GM18498 (cell line): ENCODE results near the gene SPRYD3.
"Not testable (repeated sequence)": the region's sequence is repeated elsewhere in the genome, so short reads cannot be mapped to it uniquely, and the experiment has no call there.

Experiments
- ATAC-seq: cut with Tn5 transposase; IDR thresholded peaks from one replicate; pipeline ENCODE4 v1.9.1; 2021; ENCODE audit warnings: mild to moderate bottlenecking, moderate library complexity; ENCODE audit not compliant: unreplicated experiment

Gene SPRYD3

DNA sequence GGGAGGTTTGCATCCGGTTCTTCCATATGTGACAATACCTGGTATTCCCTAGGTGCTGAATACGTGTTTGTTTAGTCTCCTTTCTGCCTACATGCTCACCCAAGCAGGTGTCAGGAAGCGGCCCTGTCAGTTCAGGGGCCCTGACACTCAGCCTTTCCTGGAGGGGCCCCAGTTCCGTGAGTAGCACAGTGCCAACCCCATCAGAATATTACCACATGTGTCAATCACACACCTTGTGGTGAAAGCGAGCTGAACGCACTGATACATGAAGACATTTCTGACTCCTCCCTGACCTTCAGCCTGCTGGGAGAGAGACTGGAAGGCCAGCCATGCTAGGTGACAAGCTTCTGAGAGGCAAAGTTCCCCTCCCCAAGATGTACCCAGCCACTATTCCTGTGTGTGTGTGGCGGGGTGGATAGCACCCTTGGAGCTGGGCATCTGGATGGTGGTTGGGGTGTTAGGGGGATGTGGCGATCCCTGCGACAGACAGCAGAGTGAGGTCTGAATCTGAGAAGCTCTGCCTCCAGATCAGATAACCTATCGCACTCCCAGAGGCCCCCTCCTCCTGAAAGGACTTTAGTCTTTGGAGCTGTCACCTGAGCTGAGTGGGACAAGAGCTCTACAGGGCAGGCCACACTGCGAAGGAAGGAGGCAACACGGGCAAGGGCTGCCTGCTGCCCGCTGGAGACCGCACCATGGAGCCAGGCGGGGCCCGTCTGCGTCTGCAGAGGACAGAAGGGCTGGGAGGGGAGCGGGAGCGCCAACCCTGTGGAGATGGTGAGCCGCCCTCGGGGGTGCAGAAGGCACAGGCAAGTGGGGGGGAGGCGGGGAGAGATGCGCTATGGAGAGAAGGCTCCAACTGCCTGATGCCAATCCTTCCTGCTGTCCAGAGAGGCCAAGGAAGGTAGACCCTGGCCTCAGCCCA, 24.0 kb upstream of the SPRYD3 start, which contains the start of gene SOAT2:
TSS of gene SOAT2 (plus strand) at position 604 of the 925 bp plus-strand sequence. CDS start at position 696, 92 bp downstream.
- ATAC-seq, result peak; percentile 60

DNA sequence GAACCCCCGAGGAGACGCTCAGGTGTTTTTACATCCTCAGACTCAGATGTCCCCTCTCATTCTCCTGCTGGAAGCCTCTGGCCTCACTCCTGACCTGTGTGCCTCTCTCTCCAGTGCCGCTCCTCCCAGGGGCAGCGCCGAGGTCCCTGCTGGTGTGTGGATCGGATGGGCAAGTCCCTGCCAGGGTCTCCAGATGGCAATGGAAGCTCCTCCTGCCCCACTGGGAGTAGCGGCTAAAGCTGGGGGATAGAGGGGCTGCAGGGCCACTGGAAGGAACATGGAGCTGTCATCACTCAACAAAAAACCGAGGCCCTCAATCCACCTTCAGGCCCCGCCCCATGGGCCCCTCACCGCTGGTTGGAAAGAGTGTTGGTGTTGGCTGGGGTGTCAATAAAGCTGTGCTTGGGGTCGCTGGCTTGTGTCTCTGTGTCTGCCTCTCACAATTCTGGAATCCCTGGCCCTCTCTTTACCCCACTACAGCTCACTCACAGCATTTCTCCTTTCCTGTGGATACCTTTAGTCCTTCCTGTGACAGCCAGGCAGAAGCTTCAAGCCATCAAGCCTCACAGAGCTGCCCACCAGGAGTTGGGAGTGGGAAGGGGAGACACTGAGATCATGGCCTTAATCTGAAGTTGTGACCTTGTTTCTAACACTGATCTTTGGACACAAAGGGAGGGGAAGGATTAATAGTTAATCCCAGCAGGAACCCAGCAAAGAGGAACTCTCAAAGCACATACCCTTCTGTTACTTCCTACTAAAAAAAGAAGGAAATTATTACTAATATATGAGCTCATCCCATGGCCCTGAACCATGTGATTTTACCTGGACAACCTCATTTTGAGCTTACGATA, 23.0 kb upstream of the SPRYD3 start:
- no peak for ATAC-seq

DNA sequence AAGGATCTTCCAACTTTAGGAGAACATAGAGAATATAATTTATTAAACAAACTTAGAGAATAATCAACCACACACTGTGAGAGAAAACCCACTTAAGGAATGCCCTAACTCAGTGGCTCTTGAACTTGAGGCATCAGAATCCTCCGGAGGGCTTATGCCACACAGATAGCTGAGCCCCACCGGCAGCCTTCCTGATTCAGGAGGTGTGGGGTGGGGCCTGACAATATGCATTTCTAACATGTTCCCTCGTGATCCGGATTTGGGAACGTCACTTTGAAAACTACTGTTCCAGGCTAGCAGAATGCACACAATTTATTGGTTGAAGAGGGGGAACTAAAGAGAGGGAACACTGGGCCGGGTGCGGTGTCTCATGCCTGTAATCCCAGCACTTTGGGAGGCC, 22.1 kb upstream of the SPRYD3 start:
- ATAC-seq, result no peak

DNA sequence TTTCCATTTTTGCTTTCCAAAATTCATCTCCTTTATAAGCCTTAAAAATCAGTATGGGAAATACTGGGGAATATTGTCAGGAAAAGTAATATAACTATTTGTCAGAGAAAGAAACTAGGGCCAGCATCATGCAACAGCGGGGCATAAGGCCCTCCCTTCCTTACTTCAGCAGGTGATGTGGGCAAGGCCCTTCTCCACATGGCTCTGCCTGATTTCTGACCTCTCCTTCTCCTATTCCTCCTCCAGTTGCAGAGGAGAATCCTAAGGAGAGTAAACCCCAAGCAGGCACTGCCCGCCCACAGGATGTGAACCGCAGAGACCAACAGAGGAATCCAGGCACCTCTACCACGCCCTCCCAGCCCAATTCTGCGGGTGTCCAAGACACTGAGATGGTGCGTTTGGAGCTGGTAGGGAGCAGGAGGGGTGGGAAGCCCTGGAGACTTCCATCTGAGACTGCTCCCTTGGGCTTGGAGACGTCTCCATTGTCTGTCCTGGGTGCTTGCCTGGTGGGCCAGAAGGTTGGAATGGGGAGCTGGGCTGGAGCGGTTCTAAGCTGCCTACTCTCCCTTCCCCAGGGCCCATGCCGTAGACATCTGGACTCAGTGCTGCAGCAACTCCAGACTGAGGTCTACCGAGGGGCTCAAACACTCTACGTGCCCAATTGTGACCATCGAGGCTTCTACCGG, 21.4 kb upstream of the SPRYD3 start:
- no peak for ATAC-seq

DNA sequence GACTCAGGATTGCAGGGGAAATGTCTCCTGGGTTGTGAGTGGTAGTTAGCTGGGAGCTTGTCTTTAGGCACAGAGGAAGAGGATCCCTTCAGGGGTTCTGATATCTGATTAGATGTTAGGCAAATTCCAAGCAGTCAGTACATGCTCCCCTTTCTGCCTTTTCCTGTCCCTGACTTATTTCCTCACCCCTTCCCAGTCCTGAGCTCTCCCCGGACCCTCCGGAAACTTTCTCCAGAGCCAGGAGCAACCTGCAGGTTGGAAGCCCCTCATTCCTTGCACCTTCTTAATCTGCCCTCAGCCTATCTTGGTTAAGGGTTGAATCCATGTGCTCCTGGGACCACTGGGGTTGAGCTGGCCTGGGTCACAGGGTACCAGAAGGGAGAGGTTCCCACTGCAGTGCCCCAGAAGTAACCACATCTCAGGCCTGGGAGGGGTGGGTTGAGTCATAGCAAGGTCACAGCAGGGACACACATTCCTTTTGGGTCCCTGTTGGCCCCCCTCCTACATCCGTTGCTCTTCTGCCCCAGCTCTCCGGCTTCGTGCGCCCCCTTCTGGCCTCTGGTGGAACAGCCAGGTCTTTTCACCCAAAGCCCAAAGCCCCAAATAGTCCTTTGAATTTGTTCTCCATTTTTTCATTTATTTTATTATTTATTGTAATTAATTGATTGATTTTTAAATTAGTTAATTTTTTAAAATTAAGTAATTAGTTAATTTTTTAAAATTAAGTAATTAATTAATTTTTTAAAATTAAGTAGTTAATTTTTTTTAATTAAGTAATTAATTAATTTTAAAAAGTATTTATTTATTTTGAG, 20.1 kb upstream of the SPRYD3 start:
- no peak for ATAC-seq

DNA sequence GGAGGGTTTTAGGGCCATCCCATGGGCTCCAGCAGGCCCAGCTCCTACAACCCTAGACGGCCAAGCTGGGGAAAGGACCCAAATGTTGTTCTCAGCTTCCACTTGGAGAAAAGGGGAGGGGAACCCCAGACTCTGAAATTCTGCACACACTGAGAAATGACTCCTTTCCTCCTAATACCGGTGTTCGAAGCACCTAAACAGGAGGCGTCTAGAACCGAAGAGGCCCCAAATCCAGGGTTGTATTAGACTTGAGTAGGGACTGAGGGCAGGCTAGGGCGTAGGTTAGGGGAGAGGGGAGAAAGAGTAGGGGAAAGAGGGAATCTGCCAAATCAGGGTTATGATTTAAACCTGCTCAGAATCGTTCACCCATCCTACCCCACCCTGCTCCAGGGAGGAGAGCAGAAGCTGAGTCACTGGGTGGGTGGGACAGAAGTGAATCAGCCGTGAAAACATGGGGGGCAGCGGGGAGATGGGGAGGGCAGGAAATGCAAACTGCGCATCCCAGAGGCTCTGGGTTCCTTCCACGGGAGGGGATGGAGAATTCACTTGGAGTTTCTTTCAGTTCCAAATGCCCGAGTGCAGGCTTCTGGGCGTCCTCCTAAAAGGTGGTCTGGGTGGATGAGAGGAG, 19.3 kb upstream of the SPRYD3 start:
- ATAC-seq, result peak; percentile 7

DNA sequence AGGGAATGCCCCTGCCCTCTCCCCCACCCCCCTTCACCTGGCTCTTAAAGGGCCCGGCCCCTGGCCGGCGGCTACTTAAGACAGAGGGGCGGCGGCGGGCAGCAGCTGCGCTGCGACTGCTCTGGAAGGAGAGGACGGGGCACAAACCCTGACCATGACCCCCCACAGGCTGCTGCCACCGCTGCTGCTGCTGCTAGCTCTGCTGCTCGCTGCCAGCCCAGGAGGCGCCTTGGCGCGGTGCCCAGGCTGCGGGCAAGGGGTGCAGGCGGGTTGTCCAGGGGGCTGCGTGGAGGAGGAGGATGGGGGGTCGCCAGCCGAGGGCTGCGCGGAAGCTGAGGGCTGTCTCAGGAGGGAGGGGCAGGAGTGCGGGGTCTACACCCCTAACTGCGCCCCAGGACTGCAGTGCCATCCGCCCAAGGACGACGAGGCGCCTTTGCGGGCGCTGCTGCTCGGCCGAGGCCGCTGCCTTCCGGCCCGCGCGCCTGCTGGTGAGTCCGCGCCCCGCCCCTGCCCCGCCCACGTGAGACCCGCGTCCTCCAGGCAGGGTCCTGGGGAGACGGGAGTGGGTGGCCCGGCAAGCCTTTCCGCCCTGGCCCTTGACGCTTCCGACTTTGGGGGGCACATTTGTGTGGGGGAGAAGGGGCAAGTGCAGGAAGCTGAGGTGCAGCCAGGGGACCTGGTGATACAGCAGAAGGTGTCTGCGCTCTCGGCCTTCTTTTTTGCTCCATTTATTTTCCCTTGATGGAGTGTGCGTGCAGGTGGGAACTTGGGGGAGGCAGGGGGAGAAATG, 18.6 kb upstream of the SPRYD3 start, which contains the start of gene IGFBP6:
TSS of gene IGFBP6 (plus strand) at position 104 of the 790 bp plus-strand sequence. CDS start at position 155, 51 bp downstream.
- ATAC-seq, result peak; percentile 55

DNA sequence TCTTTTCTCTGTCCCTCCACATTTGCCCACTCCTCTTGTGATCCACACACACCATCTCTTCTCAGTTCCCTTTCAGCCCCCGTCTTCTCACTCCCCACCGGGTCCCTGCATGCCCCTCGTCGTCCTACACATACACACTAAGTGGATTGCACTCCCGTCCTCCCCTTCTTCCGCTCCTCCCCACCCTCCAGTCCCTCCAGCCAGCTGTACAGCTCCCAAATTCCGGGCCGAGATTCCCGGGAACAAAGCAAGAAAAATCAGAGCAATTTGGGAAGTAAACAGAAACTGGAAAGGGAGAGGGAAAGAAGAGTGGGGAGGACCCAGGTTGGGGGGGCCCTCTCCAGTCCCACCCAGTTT, 18.0 kb upstream of the SPRYD3 start:
- ATAC-seq, result no peak

DNA sequence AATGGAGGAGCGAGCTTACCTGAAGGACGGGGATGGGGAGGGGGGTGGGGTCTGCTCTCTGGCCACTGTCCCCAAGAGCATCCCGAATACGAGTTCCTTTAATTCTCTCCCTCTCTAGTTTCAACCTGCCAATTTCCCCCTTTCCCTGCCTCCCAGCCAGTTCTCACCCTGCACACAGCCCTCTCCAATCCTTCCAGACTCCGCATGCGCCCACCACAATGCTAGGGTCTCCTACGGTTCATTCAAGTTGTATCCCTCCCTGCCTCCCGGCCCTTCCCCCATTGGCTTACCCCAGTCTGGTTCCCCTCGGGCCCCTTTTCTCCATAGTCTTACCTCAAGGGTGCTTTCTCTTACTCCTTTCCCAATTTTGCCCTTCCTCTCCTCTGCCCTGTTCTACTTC, 17.6 kb upstream of the SPRYD3 start:
- no peak for ATAC-seq

DNA sequence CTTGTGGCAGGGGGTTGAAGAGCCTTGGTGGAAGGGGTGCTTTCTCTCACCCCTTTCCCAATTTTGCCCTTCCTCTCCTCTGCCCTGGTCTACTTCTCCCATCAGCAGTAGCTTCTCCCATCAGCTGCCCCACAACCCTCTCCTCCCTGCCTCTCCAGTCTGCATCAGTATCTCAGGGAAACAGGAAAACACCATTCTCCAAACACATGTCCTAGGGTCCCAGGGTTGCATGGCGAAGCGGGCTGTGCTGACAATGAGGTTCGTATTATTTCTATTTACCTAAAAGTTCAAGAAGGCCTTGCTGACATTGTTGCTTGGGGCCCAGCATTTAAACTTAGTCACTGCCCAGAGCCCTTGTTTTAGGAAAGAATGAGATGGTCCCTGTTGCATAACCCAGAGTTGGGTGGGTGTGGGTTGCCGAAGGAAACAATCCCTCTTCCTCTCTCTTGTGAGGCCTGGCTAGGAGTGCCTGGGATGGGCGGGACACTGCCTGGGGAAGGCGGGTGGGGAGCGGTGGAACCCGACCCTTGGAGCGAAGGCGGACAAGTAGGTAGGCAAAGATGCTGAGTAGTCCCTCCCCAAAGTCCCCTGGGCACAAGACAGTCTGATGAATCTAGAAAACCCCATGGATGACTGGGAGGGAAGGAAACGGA, 17.0 kb upstream of the SPRYD3 start:
- no peak for ATAC-seq

DNA sequence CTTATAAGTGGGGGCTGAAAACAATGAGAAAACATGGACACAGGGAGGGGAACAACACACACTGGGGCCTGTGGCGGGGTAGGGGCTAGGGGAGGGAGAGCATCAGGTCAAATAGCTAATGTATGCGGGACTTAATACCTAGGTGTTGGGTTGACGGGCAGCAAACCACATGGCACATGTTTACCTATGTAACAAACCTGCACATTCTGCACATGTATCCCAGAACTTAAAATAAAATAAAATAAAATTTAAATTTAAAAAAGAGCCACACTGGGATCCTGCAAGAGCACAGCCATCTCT, 16.4 kb upstream of the SPRYD3 start:
- ATAC-seq, result not testable (repeated sequence)

DNA sequence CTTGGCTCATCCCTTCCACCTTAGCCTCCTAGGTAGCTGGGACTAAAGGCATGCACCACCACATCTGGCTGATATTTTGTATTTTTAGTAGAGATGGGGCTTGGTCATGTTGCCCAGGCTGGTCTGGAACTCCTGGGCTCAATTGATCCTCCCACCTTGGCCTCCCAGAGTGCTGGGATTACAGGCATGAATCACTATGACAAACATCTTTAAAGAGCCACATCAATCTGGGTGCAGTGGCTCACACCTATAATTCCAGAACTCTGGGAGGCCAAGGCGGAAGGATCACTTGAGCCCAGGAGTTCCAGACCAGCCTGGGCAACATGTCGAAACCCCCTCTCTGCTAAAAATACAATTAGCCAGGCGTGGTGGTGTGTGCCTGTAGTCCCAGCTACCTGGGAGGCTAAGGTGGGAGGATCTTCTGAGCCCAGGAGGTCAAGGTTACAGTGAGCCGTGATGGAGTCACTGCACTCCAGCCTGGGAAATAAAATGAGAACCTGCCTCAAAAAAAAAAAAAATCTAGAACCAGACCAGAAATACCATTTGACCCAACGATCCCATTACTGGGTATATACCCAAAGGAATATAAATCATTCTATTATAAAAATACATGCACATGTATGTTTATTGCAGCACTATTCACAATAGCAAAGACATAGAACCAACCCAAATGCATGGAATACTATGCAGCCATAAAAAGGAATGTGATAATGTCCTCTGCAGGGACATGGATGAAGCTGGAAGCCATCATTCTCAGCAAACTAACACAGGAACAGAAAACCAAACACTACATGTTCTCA, 15.8 kb upstream of the SPRYD3 start:
- not testable (repeated sequence) for ATAC-seq

DNA sequence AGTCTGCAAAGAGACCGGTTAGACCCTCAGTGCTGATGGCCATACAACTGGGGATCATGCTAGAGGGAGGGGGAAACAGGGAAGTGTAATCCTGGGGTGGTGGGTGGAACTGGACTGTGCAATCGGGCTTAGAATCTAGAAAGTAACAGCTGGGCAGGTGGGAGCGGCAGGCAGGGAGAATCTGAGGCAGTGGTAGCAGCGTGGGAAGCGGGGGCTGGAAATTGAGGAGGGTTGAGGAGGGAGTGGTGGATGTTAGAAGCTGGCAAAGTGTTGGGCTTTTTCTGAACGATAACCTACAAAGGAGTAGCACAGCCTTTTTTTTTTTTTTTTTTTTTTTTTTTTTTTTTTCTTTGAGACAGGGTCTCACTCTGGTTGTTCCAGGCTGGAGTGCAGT, 15.2 kb upstream of the SPRYD3 start:
- no peak for ATAC-seq

DNA sequence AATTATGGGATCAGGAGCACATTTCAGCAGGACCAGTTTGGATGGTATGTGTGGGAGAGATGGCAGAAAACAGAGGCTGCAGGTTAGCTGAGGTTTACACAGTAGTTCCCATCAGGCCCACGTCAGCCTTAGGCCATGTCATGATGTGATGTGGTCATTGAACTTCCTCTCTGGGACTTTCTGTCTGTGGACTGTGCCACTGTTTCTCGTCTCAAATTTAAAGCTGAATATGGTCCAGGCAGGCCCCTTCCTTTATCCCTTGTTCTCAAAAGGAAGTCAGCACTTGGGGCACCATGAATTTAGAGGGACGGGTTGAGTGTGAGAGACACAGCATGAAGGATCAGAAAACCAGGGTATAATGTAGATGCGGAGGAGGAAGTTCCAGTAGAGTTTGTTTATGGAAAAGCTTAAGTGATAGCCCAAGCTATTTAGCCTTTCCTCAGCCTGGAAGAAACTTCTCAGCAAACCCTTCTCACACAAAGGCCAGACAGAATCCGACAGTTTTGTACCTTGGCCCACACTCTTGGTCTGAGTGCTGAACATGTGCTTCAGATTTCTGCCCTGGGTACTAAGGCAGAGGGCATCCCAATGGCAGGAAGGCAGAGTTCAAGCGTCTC, 14.7 kb upstream of the SPRYD3 start:
- ATAC-seq, result no peak

DNA sequence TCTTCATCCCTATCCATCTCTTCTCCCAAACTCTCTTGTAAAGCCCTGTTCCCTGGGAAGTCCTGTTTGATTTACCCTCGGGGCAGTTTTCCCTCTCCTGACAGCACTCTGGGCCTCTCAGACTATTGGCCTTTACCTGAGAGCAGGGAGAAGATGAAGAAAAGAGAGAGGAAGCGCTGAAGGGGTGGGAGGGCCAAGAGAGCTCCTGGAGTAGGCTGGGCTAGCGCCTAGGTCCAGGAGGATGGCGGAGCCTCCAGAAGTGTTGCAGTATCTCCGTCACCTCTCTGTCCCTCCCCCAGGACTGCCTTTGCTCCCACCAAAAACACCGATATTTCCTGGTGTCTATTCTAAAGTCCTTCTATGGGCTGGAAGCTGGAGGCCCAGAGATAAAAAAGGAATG, 12.6 kb upstream of the SPRYD3 start:
- ATAC-seq, result no peak

DNA sequence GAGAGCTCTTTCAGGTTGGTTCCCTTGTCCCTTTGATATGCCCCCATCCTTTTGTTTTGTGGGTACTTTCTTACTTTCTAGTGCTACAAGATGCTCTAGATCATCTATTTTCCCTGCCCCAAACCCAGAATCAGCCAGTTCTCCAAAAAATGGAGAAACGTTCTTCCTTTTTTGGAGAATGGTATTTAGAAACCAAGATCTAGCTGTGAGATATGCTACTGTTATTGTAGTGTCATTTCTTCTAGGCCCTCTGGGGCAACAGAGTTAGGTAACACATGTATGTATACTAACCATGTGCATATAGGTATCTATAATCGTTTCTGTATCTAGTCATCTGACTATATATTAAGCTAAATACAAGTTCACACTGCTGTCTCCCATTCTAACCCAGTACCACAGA, 11.4 kb upstream of the SPRYD3 start:
- ATAC-seq, result no peak

DNA sequence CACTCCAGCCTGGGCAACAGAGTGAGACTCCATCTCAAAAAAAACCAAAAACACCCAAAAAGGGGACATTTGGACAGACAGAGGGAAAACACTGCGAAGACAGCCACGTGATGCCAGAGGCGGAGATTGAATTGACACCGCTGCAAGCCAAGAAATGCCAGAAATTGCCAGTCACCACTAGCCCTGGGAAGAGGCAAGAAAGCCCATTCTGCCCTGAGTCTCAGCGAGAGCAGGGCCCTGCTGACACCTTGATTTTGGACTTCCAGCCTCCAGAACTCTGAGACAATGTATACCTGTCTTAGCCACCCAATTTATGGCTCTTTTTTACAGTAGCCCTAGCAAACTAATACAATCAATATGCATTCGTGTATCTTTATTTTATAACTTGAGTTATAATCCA, 10.9 kb upstream of the SPRYD3 start:
- no peak for ATAC-seq

DNA sequence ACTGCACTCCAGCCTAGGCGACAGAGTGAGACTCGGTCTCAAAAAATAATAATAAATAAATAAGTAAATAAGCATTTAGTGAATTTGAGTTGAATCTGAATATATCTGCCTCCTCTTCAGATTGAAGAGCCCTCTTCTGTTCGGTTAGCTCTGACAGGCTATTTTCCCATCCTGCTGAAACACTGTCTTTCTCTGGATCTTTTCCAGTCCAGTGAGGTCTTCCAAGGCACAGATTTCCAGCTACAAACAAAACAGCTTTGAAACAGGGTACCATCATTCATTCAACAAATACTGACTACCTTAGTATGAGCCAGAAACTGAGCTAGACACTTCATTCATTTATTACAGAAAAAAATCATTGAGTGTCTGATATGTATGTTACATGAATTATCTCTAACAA, 7.2 kb upstream of the SPRYD3 start:
- ATAC-seq, result no peak
